NB4 (cell line): ENCODE measurements around the gene GLI3.

Experiments used
- MYC ChIP-seq: IDR thresholded peaks from 2 replicates; pipeline ENCODE4 v1.6.1; 2011; ENCODE audit warnings: low read depth, low read length
- POLR2A ChIP-seq: IDR thresholded peaks from 2 replicates; pipeline ENCODE4 v1.6.1; 2011; ENCODE audit warnings: mild to moderate bottlenecking; ENCODE audit not compliant: insufficient read length; ENCODE audit errors: extremely low read depth
- TF ChIP-seq, protein P1 (sequence below): IDR thresholded peaks from one replicate; pipeline ENCODE4 v1.5.1; 2012; ENCODE audit warnings: low read depth, low read length

DNA sequence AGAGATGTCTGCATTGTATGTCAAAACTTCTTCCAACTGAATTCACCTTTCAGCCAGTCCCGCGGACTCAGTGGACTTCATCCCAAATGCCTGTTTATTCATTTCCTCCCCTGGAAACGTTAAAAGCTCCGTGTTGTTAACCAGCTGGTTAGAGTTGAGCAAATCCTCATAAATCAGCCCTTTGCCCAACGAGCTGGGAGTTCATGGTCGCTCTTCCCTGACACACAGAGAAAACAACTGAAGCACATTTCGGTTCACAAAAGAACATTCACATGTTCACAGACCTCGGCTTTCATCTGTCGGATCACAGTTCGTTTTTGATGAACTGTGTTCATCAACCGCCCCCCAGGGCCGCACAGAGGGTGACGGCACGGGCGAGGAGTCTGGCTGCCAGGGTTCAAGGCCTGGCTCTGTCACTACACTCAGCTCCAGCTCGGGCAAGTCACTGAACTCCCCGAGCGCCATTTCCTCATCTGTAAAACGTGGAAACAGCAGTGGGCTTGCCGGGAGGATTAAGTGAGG is 62.6 kb downstream of the GLI3 start:
- TF ChIP-seq, protein P1, sequence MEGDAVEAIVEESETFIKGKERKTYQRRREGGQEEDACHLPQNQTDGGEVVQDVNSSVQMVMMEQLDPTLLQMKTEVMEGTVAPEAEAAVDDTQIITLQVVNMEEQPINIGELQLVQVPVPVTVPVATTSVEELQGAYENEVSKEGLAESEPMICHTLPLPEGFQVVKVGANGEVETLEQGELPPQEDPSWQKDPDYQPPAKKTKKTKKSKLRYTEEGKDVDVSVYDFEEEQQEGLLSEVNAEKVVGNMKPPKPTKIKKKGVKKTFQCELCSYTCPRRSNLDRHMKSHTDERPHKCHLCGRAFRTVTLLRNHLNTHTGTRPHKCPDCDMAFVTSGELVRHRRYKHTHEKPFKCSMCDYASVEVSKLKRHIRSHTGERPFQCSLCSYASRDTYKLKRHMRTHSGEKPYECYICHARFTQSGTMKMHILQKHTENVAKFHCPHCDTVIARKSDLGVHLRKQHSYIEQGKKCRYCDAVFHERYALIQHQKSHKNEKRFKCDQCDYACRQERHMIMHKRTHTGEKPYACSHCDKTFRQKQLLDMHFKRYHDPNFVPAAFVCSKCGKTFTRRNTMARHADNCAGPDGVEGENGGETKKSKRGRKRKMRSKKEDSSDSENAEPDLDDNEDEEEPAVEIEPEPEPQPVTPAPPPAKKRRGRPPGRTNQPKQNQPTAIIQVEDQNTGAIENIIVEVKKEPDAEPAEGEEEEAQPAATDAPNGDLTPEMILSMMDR = no peak
- no peak for TF ChIP-seq POLR2A
- TF ChIP-seq MYC = no peak
